Stimulated activated naive CD8-positive, alpha-beta T cell treated with anti-CD3 and anti-CD28 coated beads, Interleukin-15, Interleukin-2, amounts not matched to agents 100 U/mL and 50 U/mL, for 24 hours (primary cell): Measurements from ENCODE around the gene ETNK1.
"Not testable (repeated sequence)": the region's sequence is repeated elsewhere in the genome, so short reads cannot be mapped to it uniquely, and the experiment has no call there.

Source experiments
- ATAC-seq: fragments of 150-1000 bp; cut with Tn5 transposase; one replicate; pipeline ENCODE4 v1.10.0; 2021
- DNase-seq: peaks from one replicate; pipeline ENCODE4 v3.0.0; 2021

The ETNK1 gene

DNA sequence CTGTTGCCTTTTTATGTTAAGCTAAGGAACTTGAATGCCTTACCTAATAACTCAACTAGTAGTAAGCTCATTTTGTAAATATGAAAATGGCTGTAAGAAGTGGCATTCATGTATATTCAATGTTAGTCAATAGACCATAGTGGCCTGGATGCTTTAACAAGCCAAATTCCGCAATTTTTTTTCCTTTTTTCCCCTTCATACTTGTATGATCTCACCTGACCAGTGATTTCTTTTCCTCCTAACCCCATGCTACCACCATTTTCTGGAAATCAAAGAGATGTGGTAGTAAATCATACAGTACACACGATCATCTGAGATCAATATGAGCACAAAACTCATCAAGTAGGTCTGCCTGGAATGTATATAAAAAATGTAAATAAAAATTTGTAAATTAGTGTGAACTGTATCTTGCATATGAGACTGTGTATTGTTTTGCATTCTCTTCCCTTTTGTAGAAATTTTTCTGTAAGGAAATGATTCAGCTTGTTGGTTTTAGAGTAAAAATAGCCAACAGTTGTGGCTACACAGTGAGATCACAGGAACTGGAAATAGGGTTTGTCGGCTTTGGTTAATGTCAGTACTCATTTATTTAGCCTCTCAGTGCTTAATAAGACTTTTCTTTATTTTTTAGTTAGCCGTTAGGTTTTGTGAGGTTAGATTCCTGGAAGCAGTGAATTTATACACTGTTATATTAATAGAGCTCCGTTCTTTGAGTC is 62.5 kb downstream of the ETNK1 start:
- ATAC-seq (peak; percentile 89), DNase-seq (no peak)

- DNase-seq (no peak), ATAC-seq (no peak)
Observed at GRCh38 chr12:22689876-22690275, 64.9 kb downstream of the ETNK1 start.

- DNase-seq: no peak
- ATAC-seq: no peak
Observed at GRCh38 chr12:22691319-22691718, 66.3 kb downstream of the ETNK1 start.

DNA sequence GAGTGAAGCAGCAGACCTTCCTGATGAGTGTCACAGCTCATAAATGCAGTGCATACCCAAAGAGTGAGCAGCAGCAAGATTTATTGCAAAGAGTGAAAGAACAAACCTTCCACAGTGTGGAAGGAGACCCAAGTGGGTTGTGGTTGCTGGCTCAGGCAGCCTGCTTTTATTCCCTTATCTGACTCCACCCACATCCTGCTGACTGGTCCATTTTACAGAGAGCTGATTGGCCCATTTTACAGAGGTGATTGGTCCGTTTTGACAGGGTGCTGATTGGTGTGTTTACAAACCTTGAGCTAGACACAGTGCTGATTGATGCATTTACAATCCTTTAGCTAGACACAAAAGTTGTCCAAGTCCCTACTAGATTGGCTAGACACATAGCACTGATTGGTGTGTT is 67.5 kb downstream of the ETNK1 start:
- DNase-seq: not testable (repeated sequence)

GRCh38 chr12:22692964-22693555 is 68.1 kb downstream of the ETNK1 start:
- DNase-seq: no peak
- no peak for ATAC-seq

More for the DNA sequence above, 67.5 kb downstream of the ETNK1 start:
- not testable (repeated sequence) for ATAC-seq

- ATAC-seq: no peak
- DNase-seq: no peak
Observed at GRCh38 chr12:22698576-22698975, 73.6 kb downstream of the ETNK1 start.

DNA sequence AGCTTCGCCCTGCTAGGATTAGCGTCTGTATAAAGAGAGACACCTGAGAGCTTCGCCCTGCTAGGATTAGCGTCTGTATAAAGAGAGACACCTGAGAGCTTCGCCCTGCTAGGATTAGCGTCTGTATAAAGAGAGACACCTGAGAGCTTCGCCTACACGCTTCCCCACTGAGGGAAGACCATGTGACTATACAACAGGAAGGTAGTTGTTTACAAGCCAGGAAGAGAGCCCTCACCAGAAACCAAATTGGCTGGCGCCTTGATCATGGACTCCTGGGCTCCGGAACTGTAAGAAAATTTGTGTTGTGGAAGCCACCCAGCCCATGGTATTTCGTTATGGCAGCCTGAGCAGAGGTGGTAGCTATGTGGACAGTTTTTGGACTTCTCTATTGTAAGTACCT is 74.7 kb downstream of the ETNK1 start:
- not testable (repeated sequence) for DNase-seq, ATAC-seq

GRCh38 chr12:22700106-22700505 is 75.1 kb downstream of the ETNK1 start:
- ATAC-seq (no peak), DNase-seq (no peak)

- not testable (repeated sequence) for ATAC-seq, DNase-seq
Observed at GRCh38 chr12:22701216-22701809, 76.3 kb downstream of the ETNK1 start.

GRCh38 chr12:22702690-22703089 is 77.7 kb downstream of the ETNK1 start:
- DNase-seq: no peak
- ATAC-seq: no peak

GRCh38 chr12:22709292-22709691 is 84.3 kb downstream of the ETNK1 start:
- no peak for DNase-seq
- ATAC-seq: no peak

DNA sequence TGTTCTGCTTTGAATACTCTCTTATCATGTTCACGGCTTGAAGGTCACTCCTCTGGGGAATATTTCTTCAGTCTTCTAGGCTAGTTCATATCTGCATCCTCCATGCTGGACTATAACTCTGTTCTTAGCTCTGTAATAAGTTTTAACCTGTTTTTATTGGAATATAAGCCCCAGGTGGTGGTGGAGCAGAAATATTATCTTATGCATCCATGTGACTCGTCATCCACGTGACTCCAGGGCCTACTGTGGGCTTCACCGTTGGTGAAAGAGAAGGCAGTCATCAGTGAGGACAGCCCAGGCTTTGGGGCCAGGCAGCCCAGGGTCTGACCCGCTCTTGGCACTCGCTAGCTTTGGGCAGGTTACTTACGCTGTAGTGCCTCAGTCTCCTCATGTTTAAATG is 87.1 kb downstream of the ETNK1 start:
- DNase-seq (no peak), ATAC-seq (no peak)

DNA sequence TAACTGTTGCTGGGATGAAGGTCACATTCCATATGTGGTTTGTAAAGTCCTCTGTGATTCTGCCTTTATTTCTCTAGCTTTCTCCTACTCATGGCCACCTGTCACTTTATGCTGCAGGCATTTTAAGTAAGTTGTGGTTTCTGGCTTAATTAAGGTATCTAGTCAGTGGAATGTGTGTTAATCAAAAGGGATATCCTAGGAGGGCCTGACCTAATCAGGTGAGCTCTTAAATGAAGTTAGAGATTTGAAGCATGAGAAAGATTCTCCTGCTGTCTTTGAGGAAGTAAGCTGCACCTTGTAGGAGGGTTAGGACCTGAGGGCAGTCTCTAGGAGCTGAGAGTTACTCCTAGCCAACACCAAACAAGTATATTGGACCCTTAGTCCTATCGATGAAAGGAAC is 90.3 kb downstream of the ETNK1 start:
- no peak for DNase-seq
- no peak for ATAC-seq

- ATAC-seq: no peak
- no peak for DNase-seq
Observed at GRCh38 chr12:22719745-22720144, 94.8 kb downstream of the ETNK1 start.

- DNase-seq (no peak), ATAC-seq (no peak)
Observed at GRCh38 chr12:22722081-22722480, 97.1 kb downstream of the ETNK1 start.

GRCh38 chr12:22722779-22723178 is 97.8 kb downstream of the ETNK1 start:
- DNase-seq: no peak
- no peak for ATAC-seq

- no peak for ATAC-seq
- no peak for DNase-seq
Observed at GRCh38 chr12:22728987-22729386, 104.0 kb downstream of the ETNK1 start.

DNA sequence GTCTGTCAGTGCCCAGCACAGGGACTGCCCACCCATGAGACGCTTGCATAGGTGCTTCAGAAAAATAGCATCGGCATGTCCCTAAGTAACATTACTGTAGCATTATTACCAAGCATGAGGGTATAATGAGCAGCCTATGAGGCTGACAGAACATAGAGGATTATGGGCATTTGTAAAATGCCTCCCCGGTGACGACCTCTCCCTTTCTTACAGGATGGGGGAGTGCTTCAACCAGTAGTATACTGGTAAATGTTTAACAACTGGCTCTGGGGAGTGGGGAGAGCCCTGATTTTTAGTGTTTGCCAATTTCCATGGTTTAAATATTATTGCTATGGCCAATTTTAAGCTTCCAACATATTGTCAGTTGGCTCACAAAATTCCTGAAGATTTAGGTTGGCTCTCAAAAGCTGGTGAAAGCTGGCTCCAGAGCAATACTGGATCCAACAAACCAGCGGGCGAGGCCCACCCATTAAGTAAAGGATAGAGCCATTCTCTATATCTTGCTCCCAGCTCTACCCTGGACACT is 104.5 kb downstream of the ETNK1 start:
- ATAC-seq: no peak
- no peak for DNase-seq

DNA sequence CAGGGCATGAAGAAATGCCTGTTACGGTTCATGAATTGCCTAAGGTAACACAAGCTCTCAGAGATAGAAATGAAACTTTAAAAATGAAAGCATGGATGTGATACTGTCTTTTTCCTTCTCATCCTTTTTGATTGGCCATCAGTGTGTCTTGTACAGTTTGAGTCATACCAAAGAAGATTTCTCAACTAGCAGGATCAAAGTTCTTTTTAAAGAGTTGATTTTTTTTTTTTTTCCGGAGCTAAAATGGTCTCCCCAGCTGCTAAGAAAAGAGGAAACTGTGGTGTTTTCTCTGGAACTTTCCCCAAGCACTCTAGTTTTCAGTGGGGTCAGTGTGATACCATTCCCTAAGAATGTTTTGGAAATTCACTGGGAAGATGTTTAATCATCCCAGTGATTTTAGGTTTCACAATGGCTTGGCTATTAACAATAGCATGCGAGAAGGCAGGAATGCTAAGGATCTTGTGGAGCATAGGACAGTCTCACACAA is 105.0 kb downstream of the ETNK1 start:
- no peak for DNase-seq
- no peak for ATAC-seq

DNA sequence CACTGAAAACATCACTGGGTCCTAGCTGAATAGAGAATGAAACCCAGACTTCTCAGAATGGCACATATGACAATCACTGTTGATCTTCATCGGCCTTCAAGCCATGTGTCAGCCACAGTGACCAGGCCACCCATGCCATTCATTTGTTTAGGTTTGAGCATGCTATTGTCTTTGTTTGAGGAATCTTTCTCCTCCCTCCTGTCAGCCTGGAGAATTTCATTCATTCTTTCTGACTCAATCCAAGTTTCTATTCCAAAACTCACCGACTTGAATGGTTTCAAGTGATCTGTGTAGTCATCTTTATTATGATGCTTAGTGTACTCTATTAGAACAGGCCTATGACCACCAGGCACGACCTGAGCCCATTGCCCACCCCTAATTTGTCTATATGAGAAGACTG is 106.3 kb downstream of the ETNK1 start:
- DNase-seq (no peak), ATAC-seq (no peak)

- DNase-seq (no peak), ATAC-seq (no peak)
Observed at GRCh38 chr12:22733756-22734155, 108.8 kb downstream of the ETNK1 start.

DNA sequence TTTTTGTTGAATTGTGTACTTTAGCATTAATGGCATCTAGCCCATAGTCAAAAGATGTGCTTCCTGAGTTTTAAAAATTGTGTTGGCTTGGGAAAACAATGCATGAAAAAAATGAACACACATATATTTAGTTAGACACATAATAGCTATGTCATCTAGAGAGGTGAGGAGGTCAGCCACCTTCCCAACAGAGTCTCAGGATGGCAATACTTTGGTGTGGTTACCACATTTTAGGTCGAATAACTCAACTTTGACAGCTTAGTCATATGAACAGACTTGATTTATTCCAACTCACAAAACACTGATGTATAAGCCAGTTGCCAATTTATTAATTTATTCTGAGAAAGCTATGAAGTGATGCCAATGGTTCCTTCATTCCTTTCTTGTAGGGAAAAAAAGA is 114.0 kb downstream of the ETNK1 start:
- DNase-seq (no peak), ATAC-seq (no peak)
